Stimulated activated CD4-positive, alpha-beta T cell treated with anti-CD3 and anti-CD28 coated beads, Interleukin-4, amount 100 ng/mL, for 1 hour (primary cell): ENCODE results near the gene CORO7.
"Not testable (repeated sequence)": the region's sequence is repeated elsewhere in the genome, so short reads cannot be mapped to it uniquely, and the experiment has no call there.

Source experiments
- DNase-seq: peaks from one replicate; pipeline ENCODE4 v3.0.0-alpha.2; 2020

The CORO7 gene

GRCh38 chr16:4350787-4351659 lies 65.4 kb downstream of the CORO7 start, which contains the start of gene PAM16:
Gene PAM16, minus strand, starts transcription at chr16:4351321. Its CDS starts 87 bp downstream, at chr16:4351234.
- peak; percentile 99 for DNase-seq

- no peak for DNase-seq
Measured at GRCh38 chr16:4350365-4350786, 66.0 kb downstream of the CORO7 start.

DNA sequence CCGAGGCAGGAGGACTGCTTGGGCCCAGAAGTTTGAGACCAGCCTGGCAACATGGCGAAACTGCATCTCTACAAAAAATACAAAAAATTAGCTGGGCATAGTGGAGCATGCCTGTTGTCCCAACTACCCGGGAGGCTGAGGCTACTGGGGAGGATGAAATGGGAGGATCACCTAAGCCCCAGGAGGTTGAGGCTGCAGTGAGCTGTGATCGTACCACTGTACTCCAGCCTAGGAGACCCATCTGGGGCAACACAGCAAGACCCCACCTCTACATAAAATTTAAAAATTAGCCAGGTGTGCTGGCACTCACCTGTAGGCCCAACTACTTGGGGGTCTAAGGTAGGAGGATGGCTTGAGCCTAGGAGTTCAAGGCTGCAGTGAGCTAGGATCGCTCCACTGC lies 67.1 kb downstream of the CORO7 start:
- no peak for DNase-seq

GRCh38 chr16:4347765-4348509 lies 68.5 kb downstream of the CORO7 start:
- no peak for DNase-seq

DNA sequence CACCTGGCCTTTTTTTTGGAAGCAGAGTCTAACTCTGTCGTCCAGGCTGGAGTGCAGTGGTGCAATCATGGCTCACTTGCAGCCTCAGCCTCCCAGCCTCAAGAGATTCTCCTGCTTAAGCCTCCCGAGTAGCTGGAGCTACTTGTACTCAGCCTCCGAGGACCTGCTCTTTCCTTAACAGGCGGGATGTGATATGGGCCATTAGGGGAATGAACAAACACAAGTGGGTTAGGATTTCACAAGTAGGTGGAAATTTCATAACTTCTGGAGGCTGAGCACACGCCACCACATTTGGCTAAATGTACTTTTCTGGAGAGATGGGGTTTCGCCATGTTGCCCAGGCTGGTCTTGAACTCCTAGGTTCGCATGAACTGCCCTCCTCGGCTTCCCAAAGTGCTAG lies 69.4 kb downstream of the CORO7 start:
- no peak for DNase-seq

GRCh38 chr16:4345836-4346781 lies 70.3 kb downstream of the CORO7 start:
- DNase-seq, result no peak

DNA sequence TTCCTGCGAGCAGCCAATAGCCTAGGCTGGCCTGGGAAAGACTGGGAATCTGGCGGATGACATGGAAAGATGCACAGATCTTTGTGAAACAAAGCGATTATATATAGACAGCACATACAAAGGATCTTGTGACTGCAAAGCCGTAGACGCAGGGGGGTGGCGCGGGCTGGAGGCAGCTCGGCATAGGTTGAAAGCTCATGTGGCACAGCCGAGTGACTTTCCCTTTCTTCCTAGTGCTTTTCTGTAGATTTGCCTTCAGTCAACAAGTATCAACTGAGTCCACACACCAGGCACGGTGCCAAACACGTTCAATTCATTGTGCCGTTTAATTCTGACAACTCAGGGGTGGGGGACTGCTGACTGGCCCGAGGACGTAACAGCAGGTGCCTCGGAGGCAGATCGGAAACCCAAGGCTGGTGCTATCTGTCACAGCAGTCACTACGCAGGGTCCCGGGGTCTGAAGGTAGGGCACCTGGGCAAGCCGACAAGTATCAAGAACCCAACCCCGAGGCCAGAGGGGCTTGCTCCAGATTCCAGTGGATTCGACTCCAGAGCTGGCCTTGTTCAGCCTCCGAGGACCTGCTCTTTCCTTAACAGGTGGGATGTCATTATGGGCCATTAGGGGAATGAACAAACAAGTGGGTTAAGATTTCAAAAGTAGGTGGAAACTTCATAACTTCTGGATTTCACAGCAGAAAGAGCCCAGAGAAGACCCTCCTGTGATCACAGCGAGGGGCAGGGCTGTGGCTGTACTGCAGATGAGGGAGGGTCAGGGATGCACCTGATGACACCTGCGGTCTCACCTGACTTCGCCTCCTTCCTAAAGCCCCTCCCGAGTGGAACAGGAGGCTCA lies 71.2 kb downstream of the CORO7 start:
- no peak for DNase-seq

DNA sequence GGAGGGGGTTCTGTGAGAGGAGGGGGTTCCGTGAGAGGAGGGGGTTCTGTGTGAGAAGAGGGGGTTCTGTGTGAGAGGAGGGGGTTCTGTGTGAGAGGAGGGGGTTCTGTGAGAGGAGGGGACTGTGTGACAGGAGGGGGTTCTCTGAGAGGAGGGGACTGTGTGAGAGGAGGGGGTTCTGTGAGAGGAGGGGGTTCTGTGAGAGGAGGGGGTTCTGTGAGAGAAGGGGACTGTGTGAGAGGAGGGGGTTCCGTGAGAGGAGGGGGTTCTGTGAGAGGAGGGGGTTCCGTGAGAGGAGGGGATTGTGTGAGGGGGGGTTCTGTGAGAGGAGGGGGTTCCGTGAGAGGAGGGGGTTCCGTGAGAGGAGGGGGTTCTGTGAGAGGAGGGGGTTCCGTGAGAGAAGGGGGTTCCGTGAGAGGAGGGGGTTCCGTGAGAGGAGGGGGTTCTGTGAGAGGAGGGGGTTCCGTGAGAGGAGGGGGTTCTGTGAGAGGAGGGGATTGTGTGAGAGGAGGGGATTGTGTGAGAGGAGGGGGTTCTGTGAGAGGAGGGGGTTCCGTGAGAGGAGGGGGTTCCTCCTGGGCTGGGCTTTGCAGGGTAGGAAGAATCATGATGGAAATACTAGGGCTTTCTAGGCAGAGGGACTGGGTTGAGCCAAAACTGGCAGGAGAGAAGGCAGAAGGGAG lies 72.0 kb downstream of the CORO7 start:
- DNase-seq, result not testable (repeated sequence)

DNA sequence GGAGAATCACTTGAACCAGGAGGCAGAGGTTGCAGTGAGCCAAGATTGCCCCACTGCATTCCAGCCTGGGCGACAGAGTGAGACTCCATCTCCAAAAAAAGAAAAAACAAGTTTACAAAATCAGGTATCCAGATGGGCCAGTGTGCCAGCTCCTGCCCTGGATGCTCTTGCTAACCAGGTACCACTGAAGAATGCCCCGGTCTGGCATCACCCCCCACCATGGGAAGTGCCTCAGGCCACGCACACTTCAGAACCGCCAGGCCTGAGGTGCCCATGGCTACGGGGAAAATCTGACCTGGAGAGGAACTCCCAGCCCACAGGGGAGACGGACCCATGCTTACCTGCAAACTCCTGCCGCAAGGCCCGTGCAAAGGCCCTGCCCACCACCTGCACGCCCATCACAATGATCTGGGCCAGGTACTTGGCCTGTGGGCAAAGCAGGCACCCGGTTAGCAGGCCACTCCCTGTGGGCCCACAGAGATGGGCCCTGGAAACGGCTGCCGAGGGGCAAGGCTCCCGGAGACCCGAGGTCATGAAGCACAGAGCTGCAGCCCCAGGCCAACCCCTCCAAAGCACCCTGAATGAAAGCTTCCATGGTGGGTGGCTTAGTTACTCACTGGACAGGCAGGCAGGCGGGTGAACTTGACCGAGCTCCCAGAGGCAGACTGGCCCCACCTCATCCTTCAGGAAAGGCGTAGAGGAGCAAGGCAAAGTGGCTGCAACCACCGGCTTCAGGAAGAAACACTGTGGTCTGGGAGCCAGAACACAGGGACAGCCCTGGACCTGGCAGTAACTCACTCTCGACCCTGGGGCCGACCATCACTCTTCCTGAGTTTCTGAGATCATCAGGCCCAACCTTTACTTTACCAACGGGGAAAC lies 73.3 kb downstream of the CORO7 start:
- no peak for DNase-seq

DNA sequence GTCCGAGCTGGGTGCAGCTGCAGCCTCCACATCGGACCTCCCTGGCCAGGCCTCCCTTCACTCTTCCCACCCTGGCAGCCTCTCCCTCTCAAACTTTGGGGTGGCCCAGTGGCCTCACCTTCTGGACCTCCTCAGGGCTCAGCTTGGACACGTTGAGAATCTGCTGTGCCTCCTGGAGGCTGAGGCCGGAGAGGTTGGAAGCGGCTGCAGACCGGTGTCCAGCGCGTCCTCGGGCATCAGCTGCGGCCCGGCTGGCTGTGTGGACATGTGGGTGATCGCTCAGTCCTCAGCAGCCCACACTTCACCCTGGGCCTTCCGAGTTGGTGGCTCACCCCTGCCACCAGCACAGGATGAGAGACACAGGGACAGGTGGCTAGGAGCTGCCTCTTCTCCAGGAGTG lies 75.1 kb downstream of the CORO7 start:
- DNase-seq, result no peak

DNA sequence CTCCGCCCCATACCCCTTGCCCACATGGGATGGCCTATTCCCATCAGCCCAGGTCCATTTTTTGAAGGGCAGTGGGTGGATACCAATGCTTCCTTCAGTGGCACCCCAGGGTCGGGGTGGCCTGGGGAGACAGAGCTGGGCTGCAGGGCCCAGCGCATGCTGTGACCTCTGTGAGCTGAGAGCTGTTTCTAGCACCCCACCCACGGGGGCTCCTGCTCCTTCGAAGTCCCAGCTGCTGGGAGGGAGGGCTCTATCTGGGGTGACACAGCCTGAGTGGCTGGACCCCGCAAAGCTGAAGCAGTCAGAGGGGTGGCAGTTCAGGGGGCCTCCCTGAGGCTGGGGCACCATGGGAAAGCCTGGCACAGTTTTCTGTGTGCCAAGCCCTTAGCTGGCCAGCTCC lies 76.0 kb downstream of the CORO7 start:
- DNase-seq, result no peak

GRCh38 chr16:4339909-4340308 lies 76.5 kb downstream of the CORO7 start:
- no peak for DNase-seq

DNA sequence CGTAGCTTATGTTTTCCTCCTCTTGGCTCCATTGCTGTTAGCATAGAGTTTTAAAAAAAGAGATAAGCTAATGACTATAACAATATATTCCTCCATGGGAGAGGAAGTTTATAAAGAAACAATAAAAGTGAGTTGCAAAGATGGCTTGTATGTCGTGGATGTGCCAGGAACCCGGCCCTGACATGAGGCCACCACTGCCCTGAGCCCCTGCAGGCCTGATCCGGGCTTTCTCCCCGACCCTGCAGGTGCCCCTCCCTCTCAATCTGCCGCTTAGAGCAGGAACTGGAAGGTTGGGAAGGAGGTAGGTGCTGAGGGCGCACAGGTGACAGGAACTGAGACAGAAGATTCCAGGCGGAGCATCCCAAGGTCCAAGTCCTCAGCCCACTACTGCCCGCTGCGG lies 76.9 kb downstream of the CORO7 start:
- DNase-seq, result no peak

DNA sequence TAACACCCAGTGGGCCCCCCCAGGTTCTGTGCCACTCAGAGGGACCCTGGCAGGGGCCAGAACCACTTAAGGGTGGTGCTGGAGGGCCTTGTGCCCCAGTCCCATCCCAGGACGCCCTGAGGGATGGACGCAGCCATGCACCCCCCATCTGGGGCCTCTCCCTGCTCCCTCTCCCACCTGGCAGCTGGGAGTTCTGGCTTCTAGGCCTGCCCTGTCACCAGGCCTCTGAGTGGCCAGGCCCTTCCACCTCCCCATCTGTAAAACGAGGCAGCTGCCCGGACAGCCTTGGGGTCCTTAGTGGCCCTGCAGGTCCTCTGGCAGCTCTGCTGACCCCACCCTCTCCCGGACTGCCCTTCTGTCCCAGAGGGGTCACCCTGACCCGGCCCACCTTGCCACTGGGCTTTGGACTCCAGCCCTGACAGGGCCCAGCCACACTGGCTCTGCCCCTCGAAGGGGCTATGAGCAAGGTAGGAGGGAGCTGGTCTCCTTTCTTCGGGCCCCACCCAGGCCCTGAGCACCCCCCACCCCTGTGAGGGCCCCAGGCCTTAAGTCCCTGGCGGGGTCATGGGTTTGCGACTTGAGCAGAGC lies 77.6 kb downstream of the CORO7 start:
- no peak for DNase-seq

DNA sequence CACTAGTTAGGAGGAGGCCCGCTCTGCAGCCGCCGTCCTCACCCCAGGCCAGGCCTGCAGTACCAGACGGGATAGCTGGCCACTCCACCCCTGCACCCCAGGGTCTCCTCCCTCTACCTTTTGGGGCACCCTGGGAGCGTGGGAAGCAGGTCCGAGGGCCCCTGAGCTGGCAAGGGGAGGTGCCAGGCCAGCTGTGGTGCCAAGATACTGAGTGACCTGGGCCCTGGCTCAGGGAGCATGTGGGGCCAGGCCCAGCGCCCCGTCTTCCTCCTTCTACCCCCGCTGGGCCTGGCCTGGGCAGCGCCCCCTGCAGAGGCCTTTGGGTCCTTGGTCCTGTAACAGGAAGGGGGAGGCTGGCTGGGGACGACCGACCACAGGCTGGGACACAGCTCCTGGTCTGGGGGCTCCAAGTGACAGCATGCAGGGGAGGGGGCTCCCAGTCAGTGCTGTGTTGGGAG lies 78.2 kb downstream of the CORO7 start:
- DNase-seq, result no peak

DNA sequence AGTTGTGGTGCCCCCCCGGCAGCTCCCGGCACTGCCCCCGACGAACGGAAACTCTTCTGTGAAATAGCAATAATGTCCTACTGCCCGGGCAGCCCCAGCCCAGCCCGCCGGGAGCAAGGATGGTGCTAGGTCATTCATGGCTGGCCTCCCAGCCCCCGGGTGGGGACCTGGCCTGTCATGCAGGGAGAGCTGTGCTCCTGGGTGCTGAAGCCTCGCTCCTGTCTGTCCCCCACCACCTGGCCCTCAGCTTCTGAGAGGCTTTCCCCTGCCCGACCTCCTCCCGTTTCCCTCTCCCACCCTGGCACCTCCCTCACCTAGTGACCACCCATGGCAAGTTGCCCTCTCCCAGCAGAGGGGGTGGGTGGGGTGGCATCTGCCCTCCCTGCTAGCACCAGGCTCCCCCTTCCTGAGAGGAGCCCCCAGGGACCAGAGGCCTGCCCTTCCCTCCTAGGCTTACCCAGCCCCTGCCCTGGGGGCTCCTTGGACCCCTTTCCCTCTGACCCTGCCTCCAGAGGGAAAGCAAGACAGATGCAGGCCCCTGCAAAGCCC lies 78.8 kb downstream of the CORO7 start:
- DNase-seq, result no peak

- no peak for DNase-seq
Measured at GRCh38 chr16:4336701-4337539, 79.5 kb downstream of the CORO7 start.

GRCh38 chr16:4334724-4335495 lies 81.5 kb downstream of the CORO7 start:
- DNase-seq, result no peak
